ENCODE measurements around the gene OSCP1. TPM values are rescaled to one million over a fixed set of nuclear protein-coding genes. Genes with fewer than 3 reads are reported as not detected.

OSCP1 gene
- total and polyA plus RNA-seq, 4 donors = 16.9 to 31.4 (median 23.2) TPM

- Histone ChIP-seq H3K9ac (ENCODE audit: insufficient read depth in 1 of 2, low read length in 2 of 2) (no peak overlapping the region), H3K4me3 (no peak overlapping the region), H3K36me3 (ENCODE audit: control insufficient read depth in 4 of 4, insufficient read depth in 4 of 4, low read length in 4 of 4) (no peaks in the 10 kb centered on the region), H3K27ac (ENCODE audit: low read depth in 1 of 2, low read length in 1 of 2) (no peak overlapping the region), H3K27me3 (ENCODE audit: control insufficient read depth in 3 of 3, insufficient read depth in 3 of 3, low read length in 2 of 3) (no peaks in the 10 kb centered on the region), H3K4me1 (ENCODE audit: control insufficient read depth in 5 of 5, insufficient read depth in 5 of 5, low read length in 5 of 5) (peaks cover 5 to 27% (median 14%) of the 10 kb centered on the region in 5 donors), H3K9me3 (ENCODE audit: control insufficient read depth in 4 of 4, insufficient read depth in 3 of 4, low read length in 3 of 4) (no peaks in the 10 kb centered on the region)
- WGBS, 2 donors = 95 to 98% methylated on average over 9 of the region's 9 CpGs
- no peak for ATAC-seq (ENCODE audit: insufficient read depth, low FRiP score)
- DNase-seq = no peak
- no peak for TF ChIP-seq CTCF (IDR thresholded peaks at IDR 0.05; ENCODE audit: control extremely low read depth, extremely low read depth)
Observed at GRCh38 chr1:36382231-36382630, 68.0 kb downstream of the OSCP1 start.

GRCh38 chr1:36381405-36381804 is 68.8 kb downstream of the OSCP1 start:
- Histone ChIP-seq H3K4me1 (ENCODE audit: control insufficient read depth in 5 of 5, insufficient read depth in 5 of 5, low read length in 5 of 5) (peaks cover 5 to 22% (median 13%) of the 10 kb centered on the region in 5 donors), H3K36me3 (ENCODE audit: control insufficient read depth in 4 of 4, insufficient read depth in 4 of 4, low read length in 4 of 4) (peaks cover 0 to under 1% (median 0%) of the 10 kb centered on the region in 4 donors), H3K4me3 (no peak overlapping the region), H3K27ac (ENCODE audit: low read depth in 1 of 2, low read length in 1 of 2) (peak overlapping the region in 1 of 2 donors; percentile 6), H3K27me3 (ENCODE audit: control insufficient read depth in 3 of 3, insufficient read depth in 3 of 3, low read length in 2 of 3) (no peaks in the 10 kb centered on the region), H3K9me3 (ENCODE audit: control insufficient read depth in 4 of 4, insufficient read depth in 3 of 4, low read length in 3 of 4) (no peaks in the 10 kb centered on the region), H3K9ac (ENCODE audit: insufficient read depth in 1 of 2, low read length in 2 of 2) (no peak overlapping the region)
- ATAC-seq (ENCODE audit: insufficient read depth, low FRiP score) (no peak), DNase-seq (no peak)
- TF ChIP-seq CTCF (IDR thresholded peaks at IDR 0.05; ENCODE audit: control extremely low read depth, extremely low read depth) = no peak
- 92 to 95% methylated on average over 5 of the region's 5 CpGs for WGBS, 2 donors

GRCh38 chr1:36380782-36381181 is 69.5 kb downstream of the OSCP1 start:
- Histone ChIP-seq H3K9ac (ENCODE audit: insufficient read depth in 1 of 2, low read length in 2 of 2) (no peak overlapping the region), H3K9me3 (ENCODE audit: control insufficient read depth in 4 of 4, insufficient read depth in 3 of 4, low read length in 3 of 4) (no peaks in the 10 kb centered on the region), H3K27ac (ENCODE audit: low read depth in 1 of 2, low read length in 1 of 2) (peak overlapping the region in 1 of 2 donors; percentile 45), H3K4me1 (ENCODE audit: control insufficient read depth in 5 of 5, insufficient read depth in 5 of 5, low read length in 5 of 5) (peaks cover 5 to 24% (median 10%) of the 10 kb centered on the region in 5 donors), H3K4me3 (no peak overlapping the region), H3K36me3 (ENCODE audit: control insufficient read depth in 4 of 4, insufficient read depth in 4 of 4, low read length in 4 of 4) (peaks cover 0 to 5% (median 0%) of the 10 kb centered on the region in 4 donors), H3K27me3 (ENCODE audit: control insufficient read depth in 3 of 3, insufficient read depth in 3 of 3, low read length in 2 of 3) (no peaks in the 10 kb centered on the region)
- ATAC-seq (ENCODE audit: insufficient read depth, low FRiP score) (no peak), DNase-seq (no peak)
- 87 to 93% methylated on average over 3 of the region's 3 CpGs for WGBS, 2 donors
- TF ChIP-seq CTCF (IDR thresholded peaks at IDR 0.05; ENCODE audit: control extremely low read depth, extremely low read depth) = no peak

- ATAC-seq (ENCODE audit: insufficient read depth, low FRiP score) (no peak), DNase-seq (no peak)
- H3K36me3 ChIP-seq (ENCODE audit: control insufficient read depth in 4 of 4, insufficient read depth in 4 of 4, low read length in 4 of 4) = peaks cover 0 to 5% (median 0%) of the 10 kb centered on the region in 4 donors
- H3K9me3 ChIP-seq (ENCODE audit: control insufficient read depth in 4 of 4, insufficient read depth in 3 of 4, low read length in 3 of 4) = no peaks in the 10 kb centered on the region
- TF ChIP-seq CTCF (IDR thresholded peaks at IDR 0.05; ENCODE audit: control extremely low read depth, extremely low read depth) = no peak
- H3K4me1 ChIP-seq (ENCODE audit: control insufficient read depth in 5 of 5, insufficient read depth in 5 of 5, low read length in 5 of 5) = peaks cover 5 to 24% (median 9%) of the 10 kb centered on the region in 5 donors
- WGBS, 2 donors = 71 to 87% methylated on average over 5 of the region's 5 CpGs
- H3K9ac ChIP-seq (ENCODE audit: insufficient read depth in 1 of 2, low read length in 2 of 2) = no peak overlapping the region
- no peaks in the 10 kb centered on the region for H3K27me3 ChIP-seq (ENCODE audit: control insufficient read depth in 3 of 3, insufficient read depth in 3 of 3, low read length in 2 of 3)
- peak overlapping the region in 1 of 2 donors; percentile 45 for H3K27ac ChIP-seq (ENCODE audit: low read depth in 1 of 2, low read length in 1 of 2)
- no peak overlapping the region for H3K4me3 ChIP-seq
Observed at GRCh38 chr1:36380143-36380619, 70.1 kb downstream of the OSCP1 start.
